CD4-positive, alpha-beta T cell treated with Interleukin-1 beta for 1 hour (primary cell): ENCODE measurements around the gene CHCHD6.

ENCODE experiments used
- DNase-seq, 2 donors: peaks; one replicate each; pipeline ENCODE4 v3.0.0-alpha.2; 2020 to 2022

The CHCHD6 gene

DNA sequence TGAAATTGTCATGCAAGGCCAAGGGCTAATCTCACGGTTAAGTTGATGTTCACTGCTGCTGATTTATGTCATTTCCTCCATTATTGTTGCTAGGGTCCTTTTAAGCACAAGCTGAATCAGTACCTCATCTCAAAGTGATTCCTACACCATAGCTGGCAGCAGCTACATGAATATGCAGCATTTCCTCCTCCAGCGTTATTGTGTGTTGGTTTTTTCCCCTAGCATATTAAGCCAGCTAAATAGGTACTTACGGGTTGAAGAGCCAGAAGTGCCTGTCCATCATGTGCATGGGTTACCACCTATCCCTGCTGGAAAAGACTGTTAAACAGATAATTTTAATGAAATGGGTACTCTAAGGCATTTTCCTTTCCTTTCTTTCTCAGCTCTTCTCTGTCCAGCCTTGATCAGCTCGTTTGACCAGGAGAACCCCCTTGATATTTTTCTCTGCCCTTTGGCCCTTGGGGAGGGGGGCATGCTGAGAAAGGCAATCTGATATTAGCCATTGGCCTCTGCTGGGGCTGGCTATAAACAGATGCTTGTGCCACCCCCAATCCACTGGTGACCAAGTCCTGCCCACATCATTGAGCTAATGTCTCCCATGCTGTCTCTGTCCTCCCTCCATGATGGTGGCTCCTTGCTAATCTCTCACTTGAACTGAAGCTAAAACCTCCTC, 163.3 kb downstream of the CHCHD6 start:
- DNase-seq, result no peak

DNA sequence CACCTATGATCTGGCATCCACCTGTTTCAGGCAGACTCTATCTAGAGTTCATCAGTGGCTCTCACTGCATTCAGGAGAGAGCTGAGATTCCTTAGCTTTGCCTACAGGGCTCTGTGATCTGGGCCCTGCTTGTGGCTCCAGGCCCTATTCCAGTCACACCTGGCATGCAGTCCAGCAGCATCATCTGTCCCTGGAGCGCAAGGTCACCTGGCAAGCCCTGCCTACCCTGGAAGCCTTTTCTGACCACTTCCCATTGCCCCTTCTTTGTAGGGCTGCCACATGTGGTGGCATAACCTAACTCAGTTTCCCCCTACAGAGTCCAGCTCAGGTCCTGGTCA, 163.8 kb downstream of the CHCHD6 start:
- no peak for DNase-seq

DNA sequence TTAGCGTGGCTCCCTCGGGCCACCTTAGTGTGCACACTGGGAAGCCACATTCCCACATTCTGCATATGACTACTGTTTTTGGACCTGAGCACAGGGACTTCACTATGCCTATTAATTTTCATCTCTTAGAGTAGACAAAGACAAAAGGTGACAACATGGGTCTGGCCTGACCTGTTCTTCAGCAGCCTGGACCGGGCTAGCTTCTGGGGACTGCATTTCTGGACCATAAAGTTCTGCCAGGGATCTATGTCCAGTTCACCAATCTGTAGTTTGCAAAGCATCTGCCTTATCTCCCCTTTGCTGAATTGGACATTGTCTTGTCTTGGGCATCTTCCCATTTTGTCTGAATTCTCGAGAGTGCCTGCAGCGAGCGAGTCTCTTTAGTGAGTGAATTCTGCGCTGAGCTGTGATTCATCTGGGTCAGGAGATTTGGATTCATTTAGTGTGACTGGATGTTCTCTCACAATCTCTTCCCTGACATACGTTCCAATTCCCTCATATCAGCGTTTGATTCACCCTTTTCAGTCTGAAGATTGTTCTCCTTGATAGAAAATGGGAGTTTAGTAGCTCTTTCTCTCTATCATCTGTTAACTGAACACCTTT, 166.7 kb downstream of the CHCHD6 start:
- no peak for DNase-seq

DNA sequence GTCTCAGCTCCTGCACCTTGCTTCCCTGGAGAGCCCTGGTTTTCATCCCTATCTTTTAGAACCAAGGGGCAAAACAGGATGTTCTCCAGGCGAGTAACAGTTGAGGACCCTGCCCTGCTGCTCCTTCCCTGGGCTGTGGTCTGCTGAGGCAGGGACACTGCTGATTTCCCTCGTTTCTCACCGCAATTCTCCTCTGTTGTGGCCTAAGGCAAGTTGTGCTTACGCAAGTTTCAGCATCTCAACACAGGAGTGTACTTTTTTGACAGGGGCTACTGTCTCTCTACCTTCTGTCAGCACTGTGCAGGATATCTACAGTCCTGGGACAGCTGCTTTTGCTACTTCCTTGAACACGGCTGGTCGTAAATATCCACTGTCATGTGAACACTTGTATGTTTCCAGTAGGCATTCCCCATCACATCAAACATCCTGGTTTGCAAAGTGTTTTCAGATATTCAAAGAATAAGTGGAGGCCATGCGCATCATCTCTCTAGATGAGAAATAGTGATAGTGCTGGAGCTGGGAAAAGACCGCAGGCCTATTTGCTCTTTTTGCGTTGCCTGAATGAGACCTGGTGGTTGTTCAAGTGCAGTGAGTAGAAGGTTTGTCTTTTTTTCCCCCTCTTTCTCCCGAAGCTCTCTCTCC, 168.8 kb downstream of the CHCHD6 start:
- DNase-seq, result no peak

DNA sequence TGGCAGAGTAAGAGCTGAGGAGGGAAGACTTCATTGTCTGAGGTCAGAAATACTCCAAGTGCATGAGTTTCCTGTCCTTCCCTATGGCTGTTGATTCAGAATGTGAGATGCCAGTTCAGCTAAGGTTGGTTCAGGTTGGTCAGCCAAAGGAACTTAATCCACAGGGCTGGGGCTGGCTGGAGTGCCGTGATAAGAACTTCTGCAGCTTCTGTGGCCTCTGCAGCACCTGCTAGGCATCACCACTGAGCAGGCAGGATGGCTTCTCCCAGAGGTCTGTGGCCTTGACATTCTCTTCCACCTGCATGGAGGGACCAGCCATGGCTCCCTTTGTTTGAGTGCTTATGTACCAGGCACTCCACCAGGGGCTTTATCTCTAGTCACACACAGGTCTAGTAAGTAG, 169.4 kb downstream of the CHCHD6 start:
- DNase-seq, result no peak

DNA sequence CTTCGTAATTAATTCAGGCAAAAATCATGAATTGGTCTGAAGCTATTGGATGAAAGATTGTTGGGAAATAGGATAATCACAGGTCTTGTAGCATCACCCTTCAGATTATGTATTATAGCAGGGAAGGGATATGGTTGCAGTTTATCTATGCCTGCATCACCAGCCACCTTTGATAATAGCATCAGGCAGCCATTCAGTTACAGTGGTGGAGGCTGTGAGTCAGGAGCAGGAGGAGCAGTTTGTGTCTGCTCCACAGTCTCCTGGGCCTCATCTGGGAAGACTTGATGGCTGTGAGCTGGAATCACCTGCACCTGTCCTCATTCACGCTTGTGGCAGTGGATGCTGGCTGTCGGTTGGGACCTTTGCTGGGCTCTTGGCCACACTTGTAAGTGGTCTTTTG, 174.6 kb downstream of the CHCHD6 start:
- no peak for DNase-seq

DNA sequence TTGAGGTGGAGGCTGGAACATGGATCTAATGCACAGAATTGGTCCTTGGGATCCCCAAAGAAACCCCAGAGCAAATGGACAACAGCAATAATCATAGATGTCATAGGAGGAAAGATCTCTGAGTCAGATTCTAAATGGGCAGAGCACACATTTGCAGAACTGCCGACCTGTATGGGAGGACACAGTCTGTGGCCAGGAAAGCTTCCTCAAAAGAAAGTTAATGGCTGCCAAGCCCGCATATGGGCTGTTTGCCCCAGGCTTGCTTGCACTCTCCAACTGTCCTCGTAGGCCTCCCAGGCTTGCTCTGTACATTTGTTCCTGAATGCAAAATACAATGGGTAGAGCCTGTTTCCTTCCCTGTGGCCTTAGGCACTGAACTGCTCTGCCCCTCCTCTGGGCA, 176.9 kb downstream of the CHCHD6 start:
- DNase-seq, result no peak

DNA sequence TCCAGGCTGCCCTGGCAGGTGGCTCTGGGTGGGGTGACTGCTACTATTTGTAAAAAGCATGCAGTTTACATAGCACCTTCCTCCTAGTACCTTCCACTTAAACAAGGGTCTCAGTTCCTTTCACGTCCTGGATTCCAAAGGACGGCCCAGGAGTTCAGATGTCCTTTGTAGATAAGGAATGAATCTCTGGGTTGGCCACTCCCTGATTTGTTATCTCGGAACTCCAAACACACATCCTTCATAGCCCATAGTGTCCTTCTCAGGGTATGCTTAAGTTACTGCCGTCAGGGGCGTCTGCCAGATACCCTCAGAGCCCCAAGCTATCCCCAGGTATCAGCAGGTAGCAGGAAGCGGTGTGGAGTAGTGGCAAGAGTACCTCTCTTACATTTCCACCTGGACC, 177.8 kb downstream of the CHCHD6 start:
- no peak for DNase-seq

DNA sequence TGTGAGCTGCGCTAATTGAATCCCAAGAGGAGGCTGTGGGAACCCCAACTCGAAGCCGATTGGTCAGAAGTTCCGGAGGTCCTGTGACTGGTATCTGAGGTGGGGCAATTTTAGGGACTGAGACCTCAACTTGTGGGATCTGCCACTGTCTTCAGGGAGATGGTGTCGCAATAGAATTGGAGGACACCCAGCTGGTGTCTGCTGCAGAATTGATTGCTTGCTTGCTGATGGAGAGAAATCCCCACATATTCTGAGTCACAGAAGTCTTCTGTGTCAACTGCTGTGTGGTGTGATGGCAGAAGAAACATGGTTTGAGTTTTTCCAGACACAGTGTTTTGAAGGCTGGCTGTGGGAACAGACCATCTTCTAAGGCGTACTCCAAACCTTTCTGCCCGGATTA, 179.2 kb downstream of the CHCHD6 start:
- no peak for DNase-seq

DNA sequence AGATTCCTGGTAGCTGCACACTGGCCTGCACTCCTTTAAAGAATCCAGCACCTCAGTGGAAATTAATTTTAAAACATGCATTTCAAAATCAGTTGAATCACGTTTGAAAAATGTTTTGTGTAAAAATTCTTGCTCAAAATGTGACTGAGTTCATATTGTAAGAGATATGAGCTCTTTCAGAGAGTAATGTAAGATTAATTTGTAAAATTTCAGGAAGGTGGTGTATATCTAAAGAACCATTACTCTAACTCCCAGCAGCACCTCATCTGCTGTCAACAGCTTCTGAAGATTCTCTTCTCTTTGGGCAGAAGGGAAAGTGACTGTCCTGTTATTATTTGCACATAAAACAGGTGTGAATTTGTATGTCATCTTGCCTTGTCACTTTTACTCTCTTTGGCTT, 181.4 kb downstream of the CHCHD6 start:
- DNase-seq, result no peak

DNA sequence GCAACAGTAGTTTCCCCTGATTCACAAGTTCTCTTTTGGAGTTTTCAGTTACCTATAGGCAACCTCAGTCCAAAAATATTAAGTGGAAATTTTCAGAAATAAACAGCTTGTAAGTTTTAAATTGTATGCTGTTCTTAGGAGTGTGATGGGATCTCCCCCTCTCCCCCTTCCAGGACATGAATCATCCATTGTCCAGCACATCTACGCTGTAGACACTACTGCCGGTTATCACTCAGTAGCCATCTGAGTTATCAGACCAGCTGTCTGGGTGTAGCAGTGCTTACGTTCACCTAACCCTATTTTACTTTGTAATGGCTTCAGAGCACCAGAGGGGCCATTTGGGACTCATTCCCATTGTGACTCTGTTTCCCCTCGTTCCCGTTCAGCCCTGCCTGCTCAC, 182.2 kb downstream of the CHCHD6 start:
- DNase-seq, result no peak

DNA sequence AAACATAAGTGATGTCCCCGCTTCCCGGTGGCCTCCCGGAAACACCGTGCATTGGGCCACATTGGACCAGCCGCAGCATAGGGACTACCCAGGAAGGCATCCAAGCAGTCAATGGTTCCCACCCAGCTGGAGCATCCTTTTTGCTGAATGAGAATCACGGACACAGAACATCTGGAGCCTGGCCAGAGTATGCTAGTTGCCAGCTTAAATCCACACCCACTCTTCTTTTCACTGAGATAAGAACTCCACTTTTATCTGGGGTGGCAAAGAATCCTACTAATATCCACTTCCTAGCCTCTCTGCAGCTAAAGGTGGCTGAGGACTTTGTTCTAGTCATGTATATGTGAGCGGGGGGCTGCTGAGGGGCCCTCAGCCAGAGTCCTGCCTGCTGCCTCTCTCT, 183.6 kb downstream of the CHCHD6 start:
- no peak for DNase-seq

DNA sequence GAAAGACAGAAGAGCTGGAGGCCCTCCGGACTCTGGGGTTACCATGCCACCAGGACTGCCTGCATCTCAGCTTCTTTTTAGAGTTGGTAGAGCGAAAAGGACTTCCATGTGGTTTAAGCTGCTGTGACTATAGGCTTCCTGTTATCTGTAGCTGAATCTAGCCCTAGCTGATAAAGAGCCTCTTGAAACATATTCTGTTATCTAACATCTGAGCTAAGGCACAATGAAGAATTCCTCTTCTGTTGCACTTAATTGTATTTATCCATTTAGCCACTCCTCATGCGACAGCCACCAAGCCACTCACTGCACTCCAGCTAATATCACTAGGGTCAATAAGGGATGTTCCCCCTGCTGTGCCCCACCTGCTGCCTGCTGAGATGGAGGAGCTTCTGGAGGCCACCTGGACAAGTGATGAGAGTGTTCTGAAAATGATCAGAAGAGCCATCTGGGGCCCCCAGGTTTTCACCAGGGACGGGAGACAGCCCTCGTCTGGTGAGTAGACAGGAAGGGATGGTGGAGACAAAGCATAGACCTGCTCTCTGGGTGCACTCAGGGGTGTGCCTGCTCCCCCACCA, 184.2 kb downstream of the CHCHD6 start:
- DNase-seq, result no peak

DNA sequence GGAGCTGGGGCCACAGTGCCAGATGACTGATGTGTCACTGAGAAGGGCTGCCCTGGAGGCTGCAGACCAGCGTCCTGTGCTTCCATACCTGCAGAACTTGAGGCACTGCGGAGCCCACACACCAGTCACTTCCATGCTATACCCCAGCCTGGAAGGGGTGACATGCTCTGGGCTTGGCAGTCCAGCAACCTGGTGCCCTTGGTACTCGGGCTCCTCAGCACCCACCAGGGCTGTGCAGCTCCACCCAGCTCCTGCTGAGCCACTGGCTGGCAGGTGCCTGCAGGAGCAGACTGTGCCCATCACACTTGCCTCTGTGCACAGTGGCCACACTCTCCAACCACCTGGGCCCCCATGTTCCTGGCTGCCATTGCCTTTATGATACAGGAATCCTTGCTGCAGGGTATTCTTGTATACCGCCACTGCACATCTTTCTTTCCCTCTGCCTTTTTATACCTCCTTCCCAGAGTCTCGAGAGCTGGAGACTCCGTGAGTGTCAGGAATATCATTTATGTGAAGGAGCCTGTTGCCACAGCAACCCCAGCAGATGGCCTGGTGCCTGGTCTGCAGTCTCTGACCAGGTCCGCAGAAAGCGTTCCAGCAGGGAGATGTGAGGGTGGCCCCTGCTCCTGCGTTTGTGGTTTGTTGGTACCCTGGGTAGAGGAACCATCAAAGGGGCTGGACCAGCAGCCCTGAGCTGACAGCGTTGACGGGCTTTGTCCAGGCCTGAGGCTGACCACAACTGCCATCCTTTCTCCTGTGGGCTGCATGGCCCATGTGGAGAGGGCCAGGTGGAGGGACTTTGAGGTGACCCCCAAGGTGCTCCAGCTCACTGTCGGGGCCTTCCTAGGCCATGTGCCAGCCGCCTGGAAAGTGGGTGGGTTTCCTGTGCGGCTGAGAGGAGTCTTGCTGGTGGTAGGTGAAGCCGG, 185.5 kb downstream of the CHCHD6 start:
- DNase-seq, result no peak

DNA sequence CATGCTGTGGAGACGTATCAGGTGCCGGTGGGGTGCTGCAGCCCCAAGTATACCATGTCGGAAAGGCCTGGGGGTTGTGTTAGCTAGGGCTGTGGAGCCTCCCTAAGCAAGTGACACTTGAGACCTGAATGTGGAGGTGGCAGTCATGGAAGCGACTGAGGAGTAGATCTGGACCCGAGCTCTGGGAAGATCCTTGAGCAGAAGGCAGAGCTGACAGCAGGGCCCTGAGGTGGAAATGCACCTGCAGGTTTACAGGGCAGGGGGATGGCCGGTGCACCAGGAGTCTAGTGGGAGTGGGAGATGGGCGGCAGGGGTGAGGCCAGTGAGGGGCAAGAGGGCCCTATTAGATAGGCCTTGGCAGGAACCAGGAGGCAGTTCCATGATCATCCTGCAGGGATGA, 187.1 kb downstream of the CHCHD6 start:
- DNase-seq, result no peak

DNA sequence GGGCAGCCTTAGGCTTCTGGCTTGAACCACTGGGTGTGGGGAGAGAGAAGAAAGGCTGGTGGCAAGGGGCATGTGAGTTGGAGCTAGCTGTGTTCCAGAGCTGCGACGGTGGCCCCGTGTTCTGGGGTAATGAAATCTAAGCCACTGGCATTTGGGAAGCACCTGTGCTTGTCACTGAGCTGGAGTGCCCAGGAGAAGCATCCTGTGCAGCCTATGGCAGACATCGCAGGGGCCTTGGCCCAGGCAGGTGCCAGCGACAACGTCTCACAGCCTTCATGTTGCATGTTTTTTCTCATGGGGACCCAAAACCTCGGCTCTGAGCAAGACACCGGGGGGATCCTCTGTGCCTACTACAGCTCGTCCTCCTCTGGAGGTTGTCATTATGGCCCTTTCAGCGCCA, 187.8 kb downstream of the CHCHD6 start:
- DNase-seq, result no peak

DNA sequence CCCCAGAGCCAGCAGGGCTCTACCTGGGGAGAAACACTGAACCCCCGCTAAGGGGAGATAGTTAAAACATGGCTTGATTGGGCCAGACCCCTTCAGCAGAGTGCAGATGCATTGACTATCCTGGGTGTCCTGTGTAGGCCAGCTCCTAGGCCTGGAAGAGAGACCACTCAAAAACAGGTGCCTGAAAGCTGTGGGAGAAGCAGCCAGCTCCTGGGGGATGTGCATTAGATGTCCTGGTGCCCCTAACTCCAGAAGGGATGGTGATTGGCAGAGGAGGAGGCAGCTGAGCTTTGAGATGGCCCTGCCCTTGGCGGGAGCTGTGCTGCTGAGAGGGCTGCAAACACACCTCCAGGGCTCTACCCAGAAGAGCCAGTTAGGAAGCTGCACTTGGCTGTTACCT, 189.6 kb downstream of the CHCHD6 start:
- DNase-seq, result no peak

DNA sequence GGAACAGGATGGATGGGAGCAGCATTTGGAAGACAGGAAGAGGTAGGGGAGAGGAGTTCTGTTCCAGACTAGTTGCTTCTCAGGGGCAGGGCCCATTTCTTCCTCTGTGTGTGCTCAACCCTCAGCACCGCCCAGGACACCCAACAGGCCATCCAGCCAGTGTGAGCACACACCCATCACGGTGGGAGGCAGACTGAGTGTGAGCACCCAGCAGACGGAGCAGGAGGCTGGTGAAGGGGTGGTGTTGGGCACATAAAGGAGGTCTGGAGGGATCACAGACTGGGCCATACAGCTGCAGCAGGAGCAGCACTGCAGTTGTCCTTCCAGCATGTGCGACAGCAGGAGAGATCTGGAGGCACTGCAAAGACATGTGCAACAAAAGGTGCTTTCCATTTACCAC, 190.4 kb downstream of the CHCHD6 start:
- DNase-seq, result no peak

DNA sequence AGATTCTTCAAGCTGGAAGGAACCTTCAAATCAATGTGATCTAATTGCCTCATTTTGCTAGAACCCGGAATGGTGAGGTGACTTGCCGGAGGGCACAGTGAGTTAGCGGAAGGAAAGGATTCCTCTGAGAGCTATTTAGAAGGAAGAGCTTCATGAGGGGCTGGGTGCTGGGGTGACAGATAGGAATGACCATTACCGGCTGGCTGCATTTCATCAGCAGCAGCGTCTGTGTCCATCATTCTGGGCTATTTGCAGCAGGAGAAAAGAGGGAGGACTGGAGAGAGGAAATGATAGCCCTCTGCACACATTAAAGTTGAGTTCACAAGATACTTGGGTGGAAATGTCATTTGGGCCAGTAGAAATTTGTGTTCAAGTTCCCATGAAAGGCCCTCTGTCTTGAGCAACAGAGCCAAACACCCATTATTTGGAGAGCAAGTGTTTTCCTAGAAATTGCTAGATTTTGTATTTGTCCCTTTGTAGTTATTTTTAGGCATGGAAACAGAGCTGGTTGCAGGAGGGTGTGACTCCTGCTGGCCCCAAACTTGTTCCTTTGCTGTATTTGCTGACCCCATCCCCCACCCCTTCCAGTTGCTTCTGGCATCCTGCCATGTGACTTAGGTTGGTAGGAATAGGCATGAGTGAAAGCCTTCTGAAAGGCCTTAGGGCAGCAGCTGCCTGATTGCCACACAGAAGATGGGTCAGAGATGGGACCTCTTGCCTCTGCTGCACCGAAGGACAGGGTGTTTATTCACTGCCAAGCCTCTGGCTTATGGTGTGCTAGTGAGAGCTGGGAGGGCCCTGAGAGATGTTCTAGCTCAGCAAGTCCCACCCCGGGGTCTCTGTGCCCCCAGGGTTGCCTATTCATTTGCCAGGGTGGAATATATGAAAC, 191.4 kb downstream of the CHCHD6 start:
- DNase-seq, result no peak

DNA sequence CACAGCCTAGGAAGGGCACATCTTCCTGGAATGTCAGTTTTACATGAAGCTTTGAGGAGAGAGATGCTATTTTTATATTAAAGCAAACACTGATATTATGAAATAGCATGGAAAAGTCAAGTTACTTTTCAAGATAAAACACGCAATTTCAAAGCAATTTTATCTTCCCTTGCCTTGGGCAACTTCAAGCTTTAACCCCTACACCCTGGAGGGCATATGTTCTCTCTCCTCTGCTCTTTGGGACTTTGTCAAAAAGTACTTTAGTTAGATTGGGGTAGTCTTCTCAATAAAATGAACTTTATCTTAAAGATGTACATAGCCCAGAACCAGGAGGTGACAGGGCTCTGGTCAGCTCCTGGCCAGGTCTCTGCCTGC, 192.0 kb downstream of the CHCHD6 start:
- no peak for DNase-seq

DNA sequence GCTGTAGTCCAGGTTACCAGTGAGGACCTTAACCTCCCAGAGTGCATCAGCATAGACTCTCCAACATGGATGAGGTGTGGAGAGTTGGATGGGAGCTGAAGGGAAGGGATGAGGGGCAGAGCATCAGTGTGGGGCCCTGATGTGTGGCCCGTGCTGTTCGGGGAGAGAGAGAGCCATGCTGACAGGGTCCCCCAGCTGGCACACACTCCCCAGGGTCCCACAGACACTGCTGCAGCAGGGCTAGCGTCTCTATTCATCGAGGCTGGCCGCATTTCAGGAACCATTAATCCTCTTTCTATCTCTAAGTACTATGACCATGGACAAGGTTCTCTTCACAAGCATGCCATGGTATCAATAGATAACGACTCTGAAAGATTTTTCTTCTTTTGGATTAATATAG, 192.9 kb downstream of the CHCHD6 start:
- DNase-seq, result no peak

DNA sequence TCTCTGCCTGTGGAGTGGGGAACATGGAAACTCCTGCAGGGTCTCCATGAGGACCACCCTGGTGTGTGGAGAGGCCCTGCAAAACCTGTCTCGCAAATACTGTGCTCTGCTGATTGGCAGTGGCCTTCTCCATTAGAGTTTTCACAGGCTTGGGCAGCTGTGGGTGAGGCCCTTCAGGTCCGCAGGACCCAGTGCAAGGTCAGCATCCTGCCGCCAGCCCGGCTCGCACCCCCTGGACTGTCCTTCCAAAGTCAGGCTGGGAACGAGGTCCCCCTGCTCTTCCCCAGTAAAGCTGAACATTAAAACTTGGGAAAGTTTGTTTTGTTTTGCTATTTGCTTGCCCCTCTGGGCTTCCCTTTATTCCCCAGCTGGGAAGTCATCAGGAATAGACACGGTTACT, 193.9 kb downstream of the CHCHD6 start:
- no peak for DNase-seq
